B cell (primary cell): Measurements from ENCODE around the gene JMJD4. TPM values are rescaled to one million over a fixed set of nuclear protein-coding genes. Genes with fewer than 3 reads are reported as not detected.

Experiments used
- ATAC-seq: fragments of 200-7000 bp; cut with Tn5 transposase; one replicate; pipeline ENCODE4 v1.10.0; 2021; ENCODE audit warnings: low read depth, mild to moderate bottlenecking, moderate number of reproducible peaks, moderate library complexity
- CTCF ChIA-PET: fragments of 350-600 bp; sonication (Branson Sonifier 250); formaldehyde crosslinking; loops from one replicate; lab custom pipeline; 2021; ENCODE audit warnings: antibody characterized with exemption, inconsistent platforms; lab: Charles Lee
- POLR2A ChIA-PET: fragments of 350-600 bp; sonication (Branson Sonifier 250); formaldehyde crosslinking; loops from one replicate; lab custom pipeline; 2021; ENCODE audit warnings: antibody characterized with exemption; lab: Charles Lee
- DNase-seq: peaks from one replicate; pipeline ENCODE4 v3.0.0; 2013
- H2AFZ ChIP-seq: 2 replicates; pipeline ENCODE4 v1.6.1; 2012; ENCODE audit warnings: mild to moderate bottlenecking, low read depth, low read length; ENCODE audit not compliant: insufficient read depth, poor library complexity, severe bottlenecking
- H3K27ac ChIP-seq, 2 donors: 1 replicate in 1 of 2; 2 replicates in 1 of 2; pipeline ENCODE4 v1.5.1; 2012 to 2013; ENCODE audit warnings: low read length in 2 of 2, mild to moderate bottlenecking in 2 of 2, moderate library complexity in 1 of 2
- H3K27me3 ChIP-seq, 4 experiments: fragments of 200-600 bp in 1 of 4; sonication (generic) in 1 of 4; replicated peaks in 1 of 4; 1 replicate in 2 of 4; 2 replicates in 2 of 4; pipeline versions ENCODE4 v1.6.1 to v1.7.0; 2013 to 2016; ENCODE audit warnings: low read length in 3 of 4, mild to moderate bottlenecking in 2 of 4, mixed read lengths in 1 of 4, moderate library complexity in 1 of 4; ENCODE audit not compliant: insufficient read depth in 4 of 4, control insufficient read depth in 3 of 4; ENCODE audit errors: control extremely low read depth in 1 of 4
- H3K36me3 ChIP-seq, 2 experiments: replicated peaks in 1 of 2; 1 replicate in 1 of 2; 2 replicates in 1 of 2; pipeline versions ENCODE4 v1.6.1 to v1.7.1; 2013; ENCODE audit warnings: low read length in 1 of 2; ENCODE audit not compliant: insufficient read depth in 2 of 2, control insufficient read depth in 1 of 2; ENCODE audit errors: control extremely low read depth in 1 of 2, extremely low read depth in 1 of 2
- H3K4me1 ChIP-seq, 2 donors: fragments of 200-600 bp in 1 of 2; sonication (generic) in 1 of 2; 1 replicate in 1 of 2; 2 replicates in 1 of 2; pipeline versions ENCODE4 v1.5.1 to v1.6.1; 2013 to 2017; ENCODE audit warnings: low read length in 2 of 2; ENCODE audit not compliant: control insufficient read depth in 2 of 2, insufficient read depth in 2 of 2
- H3K4me2 ChIP-seq: replicated peaks from 2 replicates; pipeline ENCODE3; 2012; ENCODE audit warnings: mild to moderate bottlenecking, low read depth, low read length; ENCODE audit not compliant: poor library complexity, severe bottlenecking
- H3K4me3 ChIP-seq, 5 experiments: fragments of 200-600 bp in 1 of 5; sonication (generic) in 1 of 5; 1 replicate in 3 of 5; 2 replicates in 2 of 5; pipeline versions ENCODE4 v1.5.1 to v1.7.0; 2011 to 2016; ENCODE audit warnings: low read length in 4 of 5, mild to moderate bottlenecking in 4 of 5, low read depth in 2 of 5, control low read depth in 1 of 5, moderate library complexity in 1 of 5; ENCODE audit not compliant: insufficient read depth in 1 of 5; ENCODE audit errors: control extremely low read depth in 1 of 5, extremely low read depth in 1 of 5
- H3K79me2 ChIP-seq: fragments of 200-600 bp; sonication (generic); one replicate; pipeline ENCODE4 v1.6.0; 2016; ENCODE audit warnings: low read length; ENCODE audit not compliant: control insufficient read depth, insufficient read depth
- H3K9ac ChIP-seq: fragments of 200-600 bp; sonication (generic); 2 replicates; pipeline ENCODE4 v1.6.1; 2017; ENCODE audit warnings: mild to moderate bottlenecking, low read length, moderate library complexity
- H3K9me3 ChIP-seq, 3 donors: one replicate each; pipeline versions ENCODE4 v1.6.1 to v1.7.1; 2013; ENCODE audit warnings: low read length in 2 of 3; ENCODE audit not compliant: control insufficient read depth in 2 of 3, insufficient read depth in 1 of 3; ENCODE audit errors: control extremely low read depth in 1 of 3
- H4K20me1 ChIP-seq: 2 replicates; pipeline ENCODE4 v1.6.0; 2012; ENCODE audit warnings: mild to moderate bottlenecking, low read length; ENCODE audit not compliant: insufficient read depth, control insufficient read depth, poor library complexity, severe bottlenecking
- H3K27ac Mint-ChIP-seq: one replicate; pipeline ENCODE4 v1.8.0; 2021; ENCODE audit warnings: mixed read lengths
- H3K27me3 Mint-ChIP-seq: one replicate; pipeline ENCODE4 v1.8.0; 2021; ENCODE audit warnings: mixed read lengths
- H3K4me1 Mint-ChIP-seq: one replicate; pipeline ENCODE4 v1.8.0; 2021; ENCODE audit warnings: mixed read lengths
- H3K4me3 Mint-ChIP-seq: one replicate; pipeline ENCODE4 v1.8.0; 2021; ENCODE audit warnings: mixed read lengths
- H3K9me3 Mint-ChIP-seq: one replicate; pipeline ENCODE4 v1.8.0; 2022; ENCODE audit warnings: mixed read lengths; ENCODE audit not compliant: insufficient read depth
- EZH2 ChIP-seq: IDR thresholded peaks from 2 replicates; pipeline ENCODE4 v1.6.1; 2012; ENCODE audit warnings: borderline replicate concordance, low read depth, mild to moderate bottlenecking, moderate library complexity, low read length; ENCODE audit not compliant: insufficient read depth, poor library complexity, severe bottlenecking
- WGBS: methylation state at CpG from one replicate; pipeline ENCODE4 v1.1.5; 2013; ENCODE audit warnings: missing lambda C conversion rate; ENCODE audit not compliant: insufficient coverage; 5-methylcytosine and 5-hydroxymethylcytosine counted together
- intact Hi-C: fragments of 100-400 bp; cut with micrococcal nuclease; formaldehyde crosslinking; loops from one replicate; pipeline ENCODE4 v1.10.0; 2022
- polyA plus RNA-seq: library from polyadenylated mRNA; depleted of rRNA; stranded (reverse); fragments of >200 nt; gene quantifications from 2 replicates; pipeline ENCODE4 v1.2.3, GENCODE V29; 2012
- total RNA-seq, 2 donors: library from RNA; stranded (reverse); fragments of 120-200 nt in 1 of 2; gene quantifications; 1 replicate in 1 of 2; 2 replicates in 1 of 2; pipeline versions ENCODE4 v1.2.3 to v1.2.4, GENCODE V29; 2013 to 2022
- TF ChIP-seq, protein P1 (sequence below): fragments of 200-600 bp; IDR thresholded peaks from one replicate; pipeline ENCODE4 v1.8.0; 2022; ENCODE audit warnings: antibody characterized with exemption, mild to moderate bottlenecking

JMJD4 gene
- total and polyA plus RNA-seq, 2 donors (not counting 1 experiment from before 2014, with no cell fraction given), result 29.9 to 30.6 TPM

DNA sequence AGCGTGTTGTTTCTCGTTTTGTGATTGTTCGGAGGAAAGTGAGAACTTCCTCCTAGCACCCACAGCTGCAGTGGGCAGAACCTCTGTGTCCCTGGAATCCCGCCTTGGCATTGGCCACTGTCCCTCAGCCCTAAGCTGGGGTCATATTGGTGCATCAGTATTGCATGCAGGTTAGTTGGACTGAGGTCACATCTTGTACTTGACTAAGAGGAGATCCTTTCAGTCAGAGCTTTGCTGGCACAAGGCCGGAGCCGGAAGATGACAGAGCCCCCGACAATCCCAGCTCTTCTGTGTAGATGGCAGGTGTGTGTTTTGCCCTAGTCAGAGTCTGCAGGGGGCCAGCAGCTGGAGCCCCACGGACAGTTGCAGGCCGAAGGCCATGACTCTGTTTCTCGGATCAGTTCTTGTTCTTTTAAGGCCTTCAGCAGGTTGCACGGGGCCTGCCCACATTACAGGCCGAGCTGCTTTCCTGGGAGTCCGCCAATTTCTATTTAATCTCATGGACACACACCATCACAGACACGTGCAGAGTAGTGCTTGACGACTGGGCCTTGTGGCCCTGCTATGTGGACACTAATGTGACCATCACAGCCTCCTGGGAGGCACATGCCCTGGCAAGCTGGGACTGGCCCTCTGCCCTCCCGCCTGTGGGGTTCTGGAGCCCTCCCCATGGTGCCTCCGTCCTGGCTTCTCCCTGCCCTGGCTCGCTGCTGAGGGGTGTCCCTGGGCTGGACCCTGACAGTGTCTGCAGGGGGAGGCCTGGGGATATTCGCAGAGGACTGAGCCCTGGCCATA lies 15.0 kb upstream of the JMJD4 start:
- ATAC-seq, result no peak
- H3K27ac Mint-ChIP-seq, result no peak overlapping the region
- intact Hi-C loops, result no loop called here

DNA sequence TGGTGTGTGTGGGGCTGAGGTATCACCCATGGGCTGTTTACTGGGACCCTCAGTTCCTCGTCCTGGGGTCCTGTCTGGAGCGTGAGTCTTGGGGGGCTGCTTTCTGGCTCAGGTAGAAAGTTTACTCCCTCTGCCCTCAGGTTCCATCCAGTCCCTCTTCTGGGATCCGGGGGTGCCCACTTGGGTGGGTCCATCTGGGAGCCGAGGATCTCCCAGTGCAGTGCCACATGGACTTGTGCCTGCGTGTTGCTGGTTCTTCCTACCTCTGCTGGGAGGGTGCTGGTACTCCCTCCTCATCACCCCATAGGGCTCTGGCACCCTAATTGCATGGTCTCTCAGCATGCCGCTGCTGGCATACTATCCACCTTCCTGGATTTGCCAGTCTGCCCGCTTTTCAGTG lies 14.1 kb upstream of the JMJD4 start:
- ChIA-PET CTCF (no interaction called here), POLR2A (no interaction called here)
- no peak overlapping the region for H3K27ac ChIP-seq
- Mint-ChIP-seq H3K27ac (no peak overlapping the region), H3K9me3 (no peaks in the 10 kb centered on the region), H3K4me1 (peaks cover 11% of the 10 kb centered on the region), H3K4me3 (no peak overlapping the region), H3K27me3 (no peaks in the 10 kb centered on the region)
- H3K9me3 ChIP-seq, result no peaks in the 10 kb centered on the region
- H3K9ac ChIP-seq, result no peak overlapping the region
- H3K36me3 ChIP-seq, result peaks cover 0 to 35% of the 10 kb centered on the region in 2 experiments
- no peak for TF ChIP-seq EZH2
- TF ChIP-seq, protein P1, sequence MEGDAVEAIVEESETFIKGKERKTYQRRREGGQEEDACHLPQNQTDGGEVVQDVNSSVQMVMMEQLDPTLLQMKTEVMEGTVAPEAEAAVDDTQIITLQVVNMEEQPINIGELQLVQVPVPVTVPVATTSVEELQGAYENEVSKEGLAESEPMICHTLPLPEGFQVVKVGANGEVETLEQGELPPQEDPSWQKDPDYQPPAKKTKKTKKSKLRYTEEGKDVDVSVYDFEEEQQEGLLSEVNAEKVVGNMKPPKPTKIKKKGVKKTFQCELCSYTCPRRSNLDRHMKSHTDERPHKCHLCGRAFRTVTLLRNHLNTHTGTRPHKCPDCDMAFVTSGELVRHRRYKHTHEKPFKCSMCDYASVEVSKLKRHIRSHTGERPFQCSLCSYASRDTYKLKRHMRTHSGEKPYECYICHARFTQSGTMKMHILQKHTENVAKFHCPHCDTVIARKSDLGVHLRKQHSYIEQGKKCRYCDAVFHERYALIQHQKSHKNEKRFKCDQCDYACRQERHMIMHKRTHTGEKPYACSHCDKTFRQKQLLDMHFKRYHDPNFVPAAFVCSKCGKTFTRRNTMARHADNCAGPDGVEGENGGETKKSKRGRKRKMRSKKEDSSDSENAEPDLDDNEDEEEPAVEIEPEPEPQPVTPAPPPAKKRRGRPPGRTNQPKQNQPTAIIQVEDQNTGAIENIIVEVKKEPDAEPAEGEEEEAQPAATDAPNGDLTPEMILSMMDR, result no peak
- H3K79me2 ChIP-seq, result peaks cover 78% of the 10 kb centered on the region
- DNase-seq (no peak), ATAC-seq (no peak)
- H3K27me3 ChIP-seq, result no peaks in the 10 kb centered on the region
- H2AFZ ChIP-seq, result no peak overlapping the region
- H3K4me1 ChIP-seq, result no peaks in the 10 kb centered on the region
- intact Hi-C loops, result no loop called here
- 95% methylated on average over 5 of the region's 7 CpGs for WGBS
- no peak overlapping the region for H3K4me2 ChIP-seq
- H4K20me1 ChIP-seq, result peaks cover 42% of the 10 kb centered on the region
- no peak overlapping the region for H3K4me3 ChIP-seq

More for the DNA sequence above, 15.0 kb upstream of the JMJD4 start:
- no peak overlapping the region for H2AFZ ChIP-seq
- CTCF ChIA-PET, result no interaction called here
- no peak for TF ChIP-seq EZH2
- TF ChIP-seq, protein P1, result no peak
- H3K27me3 Mint-ChIP-seq, result no peaks in the 10 kb centered on the region
- H3K4me1 Mint-ChIP-seq, result peaks cover 5% of the 10 kb centered on the region
- no peak for DNase-seq
- no peak overlapping the region for H3K4me3 ChIP-seq
- H3K9me3 ChIP-seq, result no peaks in the 10 kb centered on the region
- H3K36me3 ChIP-seq, result peaks cover 0 to 35% of the 10 kb centered on the region in 2 experiments
- H3K79me2 ChIP-seq, result peaks cover 69% of the 10 kb centered on the region
- H3K27ac ChIP-seq, result no peak overlapping the region
- H4K20me1 ChIP-seq, result peaks cover 45% of the 10 kb centered on the region
- no peaks in the 10 kb centered on the region for H3K27me3 ChIP-seq
- POLR2A ChIA-PET, result no interaction called here
- H3K9ac ChIP-seq, result no peak overlapping the region
- H3K4me1 ChIP-seq, result no peaks in the 10 kb centered on the region
- no peak overlapping the region for H3K4me3 Mint-ChIP-seq
- no peaks in the 10 kb centered on the region for H3K9me3 Mint-ChIP-seq
- no peak overlapping the region for H3K4me2 ChIP-seq
- WGBS, result 97% methylated on average over 15 of the region's 19 CpGs
